Prostate gland (tissue), 2 donors: ENCODE measurements around the gene PATE1. TPM values are rescaled to one million over a fixed set of nuclear protein-coding genes. Genes with fewer than 3 reads are reported as not detected.
"Not testable (repeated sequence)": the region's sequence is repeated elsewhere in the genome, so short reads cannot be mapped to it uniquely, and the experiment has no call there.

Experiments
- DNase-seq: peaks from one replicate; pipeline ENCODE4 v3.0.0-alpha.2; 2019; ENCODE audit warnings: low spot score
- H3K27ac ChIP-seq, 2 donors: fragments of 200-600 bp; sonication (generic); 2 replicates each; pipeline ENCODE4 v1.5.1; 2017 to 2019
- H3K27me3 ChIP-seq: fragments of 200-600 bp; sonication (generic); replicated peaks from 2 replicates; pipeline ENCODE4 v1.5.1; 2019; ENCODE audit not compliant: insufficient read depth
- H3K36me3 ChIP-seq, 2 donors: fragments of 200-600 bp; sonication (generic); 1 replicate in 1 of 2; 2 replicates in 1 of 2; pipeline versions ENCODE4 v1.5.1 to v1.8.1; 2017 to 2019
- H3K4me1 ChIP-seq: fragments of 200-600 bp; sonication (generic); replicated peaks from 2 replicates; pipeline ENCODE4 v1.5.1; 2019
- H3K4me3 ChIP-seq, 2 donors: fragments of 200-600 bp; sonication (generic); 2 replicates each; pipeline ENCODE4 v1.5.1; 2017 to 2019
- H3K9me3 ChIP-seq: fragments of 200-600 bp; sonication (generic); 2 replicates; pipeline ENCODE4 v1.5.1; 2017
- POLR2A ChIP-seq: fragments of 450-650 bp; IDR thresholded peaks from one replicate; pipeline ENCODE4 v1.6.1; 2016; ENCODE audit warnings: antibody characterized with exemption, mild to moderate bottlenecking
- POLR2AphosphoS5 ChIP-seq: sonication (generic); formaldehyde crosslinking; IDR thresholded peaks from one replicate; pipeline ENCODE4 v1.6.1; 2017; ENCODE audit warnings: antibody characterized with exemption
- WGBS: methylation state at CpG from one replicate; pipeline ENCODE4 v1.1.5; 2018; 5-methylcytosine and 5-hydroxymethylcytosine counted together
- intact Hi-C: fragments of 100-400 bp; cut with DNase I; formaldehyde crosslinking; loops from one replicate; pipeline ENCODE4 v1.14.2; 2022
- total RNA-seq, 2 donors: library from RNA; depleted of rRNA; stranded (reverse); fragments of >200 nt; gene quantifications; one replicate each; pipeline ENCODE4 v1.1.0, GENCODE V29; 2016
- TF ChIP-seq, protein P1 (sequence below), 4 experiments: fragments of 200-600 bp in 2 of 4; fragments of 450-650 bp in 2 of 4; sonication (generic) in 2 of 4; IDR thresholded peaks; 1 replicate in 3 of 4; 2 replicates in 1 of 4; pipeline ENCODE4 v1.5.1; 2016 to 2019; ENCODE audit warnings: antibody characterized with exemption in 4 of 4, mild to moderate bottlenecking in 2 of 4, moderate library complexity in 2 of 4

The PATE1 gene, protein sequence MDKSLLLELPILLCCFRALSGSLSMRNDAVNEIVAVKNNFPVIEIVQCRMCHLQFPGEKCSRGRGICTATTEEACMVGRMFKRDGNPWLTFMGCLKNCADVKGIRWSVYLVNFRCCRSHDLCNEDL
- total RNA-seq, result 1 to 10 TPM in 1 of 2 donors, not detected in 1; 3.5 TPM

DNA sequence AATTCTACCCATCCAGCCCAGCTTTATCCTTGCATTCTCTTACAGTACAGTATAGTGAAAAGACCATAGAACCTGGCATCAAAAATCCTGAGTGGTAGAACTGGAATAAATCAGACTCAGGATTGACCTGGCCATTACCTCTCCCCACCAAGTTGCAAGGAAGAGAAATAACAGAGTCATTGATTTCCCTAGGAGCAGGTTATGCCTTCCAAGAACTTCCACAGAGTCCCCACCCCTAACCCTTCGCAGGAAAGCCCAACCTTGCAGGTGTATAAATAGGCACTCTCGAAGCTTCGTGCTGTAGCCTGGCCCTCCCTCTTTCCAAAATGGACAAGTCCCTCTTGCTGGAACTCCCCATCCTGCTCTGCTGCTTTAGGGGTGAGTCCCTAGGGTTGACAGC lies at the start of gene PATE1:
PATE1 (plus strand) TSS at position 301 of the 400 bp plus-strand sequence; CDS start at position 327, 26 bp downstream.
- TF ChIP-seq POLR2AphosphoS5 (no peak), POLR2A (no peak)
- TF ChIP-seq, protein P1, sequence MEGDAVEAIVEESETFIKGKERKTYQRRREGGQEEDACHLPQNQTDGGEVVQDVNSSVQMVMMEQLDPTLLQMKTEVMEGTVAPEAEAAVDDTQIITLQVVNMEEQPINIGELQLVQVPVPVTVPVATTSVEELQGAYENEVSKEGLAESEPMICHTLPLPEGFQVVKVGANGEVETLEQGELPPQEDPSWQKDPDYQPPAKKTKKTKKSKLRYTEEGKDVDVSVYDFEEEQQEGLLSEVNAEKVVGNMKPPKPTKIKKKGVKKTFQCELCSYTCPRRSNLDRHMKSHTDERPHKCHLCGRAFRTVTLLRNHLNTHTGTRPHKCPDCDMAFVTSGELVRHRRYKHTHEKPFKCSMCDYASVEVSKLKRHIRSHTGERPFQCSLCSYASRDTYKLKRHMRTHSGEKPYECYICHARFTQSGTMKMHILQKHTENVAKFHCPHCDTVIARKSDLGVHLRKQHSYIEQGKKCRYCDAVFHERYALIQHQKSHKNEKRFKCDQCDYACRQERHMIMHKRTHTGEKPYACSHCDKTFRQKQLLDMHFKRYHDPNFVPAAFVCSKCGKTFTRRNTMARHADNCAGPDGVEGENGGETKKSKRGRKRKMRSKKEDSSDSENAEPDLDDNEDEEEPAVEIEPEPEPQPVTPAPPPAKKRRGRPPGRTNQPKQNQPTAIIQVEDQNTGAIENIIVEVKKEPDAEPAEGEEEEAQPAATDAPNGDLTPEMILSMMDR (IDR thresholded peaks at IDR 0.05), result no peak
- Histone ChIP-seq H3K36me3 (no peaks in the 10 kb centered on the region), H3K27ac (no peak within 1 kb of the TSS), H3K4me1 (no peaks in the 10 kb centered on the region), H3K27me3 (no peaks in the 10 kb centered on the region), H3K9me3 (no peaks in the 10 kb centered on the region), H3K4me3 (no peak within 1 kb of the TSS)
- intact Hi-C loops, result no loop called here
- no peak for DNase-seq
- 72% methylated on average over 3 of the region's 3 CpGs for WGBS

DNA sequence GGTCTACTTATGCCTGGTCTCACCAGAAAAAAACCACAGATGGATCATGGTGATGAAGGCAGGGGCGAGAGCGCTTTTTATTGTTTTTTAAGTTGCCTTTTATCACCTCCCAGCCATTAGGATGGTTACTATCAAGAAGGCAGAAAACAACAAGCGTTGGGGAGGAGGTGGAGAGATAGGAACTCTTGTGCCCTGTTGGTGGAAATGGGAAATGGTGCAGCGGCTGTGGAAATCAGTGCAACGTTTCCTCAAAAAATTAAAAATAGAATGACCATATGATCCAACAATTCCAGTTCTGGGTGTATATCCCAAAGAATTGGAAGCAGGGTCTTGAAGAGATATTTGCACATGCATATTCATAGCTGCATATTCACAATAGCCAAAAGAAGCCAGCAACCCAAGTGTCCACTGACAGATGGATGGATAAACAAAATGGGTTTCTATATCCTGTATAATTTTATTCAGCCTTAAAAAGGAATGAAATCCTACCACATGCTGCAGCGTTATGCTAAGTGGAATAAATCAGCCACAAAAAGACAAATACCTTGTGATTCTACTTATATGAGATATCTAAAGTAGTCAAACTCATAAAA lies 45.0 kb upstream of the PATE1 start:
- intact Hi-C loops, result no loop called here
- Histone ChIP-seq H3K27ac (no peak overlapping the region), H3K4me3 (no peak overlapping the region), H3K27me3 (no peaks in the 10 kb centered on the region), H3K36me3 (no peaks in the 10 kb centered on the region), H3K9me3 (no peaks in the 10 kb centered on the region), H3K4me1 (no peaks in the 10 kb centered on the region)
- 80% methylated on average over 6 of the region's 6 CpGs for WGBS
- DNase-seq, result no peak
- no peak for TF ChIP-seq POLR2AphosphoS5
- TF ChIP-seq, protein P1 (IDR thresholded peaks at IDR 0.05), result no peak
- no peak for TF ChIP-seq POLR2A

DNA sequence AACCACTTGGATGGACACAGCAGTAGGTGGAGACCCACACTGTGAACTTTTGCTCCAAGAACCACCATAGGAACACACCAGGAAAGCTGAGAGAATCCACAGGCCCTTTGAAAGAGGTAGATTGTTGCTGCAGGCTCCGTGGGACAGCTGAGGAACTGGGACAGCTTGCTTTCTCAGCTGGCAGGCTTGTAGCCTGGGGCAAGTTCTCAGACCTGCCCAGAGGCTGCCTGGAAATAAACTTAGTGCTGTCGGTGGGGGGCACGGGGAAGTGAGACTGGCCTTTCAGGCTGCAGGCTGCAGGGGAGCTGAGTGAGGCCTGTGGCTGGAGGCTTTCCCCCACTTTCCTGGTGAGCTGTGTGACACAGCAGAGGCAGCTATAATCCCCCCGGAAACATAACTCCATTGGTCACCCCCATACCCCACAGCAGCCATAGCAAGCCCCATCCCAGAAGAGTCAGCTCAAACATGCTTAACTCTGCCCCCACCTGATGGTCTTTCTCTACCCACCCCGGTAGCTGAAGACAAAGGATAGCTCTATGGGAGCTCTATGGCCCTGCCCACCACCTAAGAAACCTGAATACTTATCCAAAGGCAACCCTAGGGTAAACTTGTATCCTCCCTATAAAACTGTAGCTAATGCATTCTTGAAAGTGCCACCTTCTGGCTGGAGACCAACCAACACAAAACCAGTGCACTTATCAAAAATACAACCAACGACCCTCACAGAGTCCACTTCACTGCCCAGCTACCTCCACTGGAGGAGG lies 44.0 kb upstream of the PATE1 start:
- no peaks in the 10 kb centered on the region for H3K36me3 ChIP-seq
- 35% methylated on average over 6 of the region's 6 CpGs for WGBS
- intact Hi-C loops, result no loop called here

DNA sequence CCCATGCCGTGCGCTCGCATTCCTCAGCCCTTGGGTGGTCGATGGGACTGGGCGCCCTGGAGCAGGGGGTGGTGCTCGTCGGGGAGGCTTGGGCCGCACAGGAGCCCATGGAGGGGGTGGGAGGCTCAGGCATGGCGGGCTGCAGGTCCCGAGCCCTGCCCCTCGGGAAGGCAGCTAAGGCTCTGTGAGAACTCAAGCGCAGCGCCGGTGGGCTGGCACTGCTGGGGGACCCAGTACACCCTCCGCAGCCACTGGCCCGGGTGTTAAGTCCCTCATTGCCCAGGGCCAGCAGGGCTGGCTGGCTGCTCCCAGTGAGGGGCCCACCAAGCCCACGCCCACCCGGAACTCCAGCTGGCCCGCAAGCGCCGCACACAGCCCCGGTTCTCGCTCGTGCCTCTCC lies 41.4 kb upstream of the PATE1 start:
- H3K4me1 ChIP-seq, H3K27ac ChIP-seq, H3K36me3 ChIP-seq, H3K27me3 ChIP-seq, DNase-seq, H3K4me3 ChIP-seq, H3K9me3 ChIP-seq, intact Hi-C loops: not testable (repeated sequence)
- 96% methylated on average over 24 of the region's 24 CpGs for WGBS

More for the DNA sequence above, 44.0 kb upstream of the PATE1 start:
- H3K9me3 ChIP-seq, result no peaks in the 10 kb centered on the region
- no peak for DNase-seq
- H3K4me3 ChIP-seq, result no peak overlapping the region
- H3K4me1 ChIP-seq, result no peaks in the 10 kb centered on the region
- H3K27me3 ChIP-seq, result no peaks in the 10 kb centered on the region
- TF ChIP-seq POLR2AphosphoS5 (no peak), POLR2A (no peak)
- TF ChIP-seq, protein P1 (IDR thresholded peaks at IDR 0.05), result no peak
- H3K27ac ChIP-seq, result no peak overlapping the region

DNA sequence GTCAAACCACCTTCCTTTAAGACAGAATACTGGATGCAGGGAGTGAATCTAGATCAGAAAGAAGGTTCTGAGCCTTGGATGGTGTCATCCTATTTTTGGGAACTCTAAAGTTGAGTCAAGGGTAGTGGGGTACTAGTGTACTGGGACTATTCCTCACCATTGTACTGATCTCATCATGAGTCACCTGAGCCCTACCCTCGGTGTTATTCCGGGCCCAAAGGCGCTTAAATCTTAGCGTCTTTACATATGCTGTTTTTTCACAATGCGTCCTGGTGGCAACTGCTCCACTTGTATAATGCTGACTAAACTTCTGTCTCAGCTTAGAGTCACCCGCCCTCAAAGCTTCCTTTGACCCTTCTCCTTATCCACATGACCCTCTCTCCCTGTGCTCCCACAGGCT lies 25.3 kb upstream of the PATE1 start:
- Histone ChIP-seq H3K4me3 (no peak overlapping the region), H3K27me3 (no peaks in the 10 kb centered on the region), H3K36me3 (no peaks in the 10 kb centered on the region), H3K4me1 (no peaks in the 10 kb centered on the region), H3K9me3 (no peaks in the 10 kb centered on the region), H3K27ac (no peak overlapping the region)
- DNase-seq, result no peak
- TF ChIP-seq POLR2A (no peak), POLR2AphosphoS5 (no peak)
- TF ChIP-seq, protein P1 (IDR thresholded peaks at IDR 0.05), result no peak
- WGBS, result 89% methylated on average over 6 of the region's 6 CpGs
- intact Hi-C loops, result no loop called here
